Loucy (cell line): ENCODE measurements around the gene XCR1.

ENCODE experiments used
- EZH2phosphoT487 ChIP-seq: fragments of 200-600 bp; IDR thresholded peaks from 2 replicates; pipeline ENCODE4 v1.6.1; 2018; ENCODE audit warnings: antibody characterized with exemption, mild to moderate bottlenecking, moderate library complexity, borderline replicate concordance
- TF ChIP-seq, protein P1 (sequence below): fragments of 200-600 bp; sonication (generic); conservative IDR thresholded peaks from 2 replicates; pipeline ENCODE4 v1.5.1; 2014; ENCODE audit warnings: mild to moderate bottlenecking, antibody characterized with exemption, low read length

DNA sequence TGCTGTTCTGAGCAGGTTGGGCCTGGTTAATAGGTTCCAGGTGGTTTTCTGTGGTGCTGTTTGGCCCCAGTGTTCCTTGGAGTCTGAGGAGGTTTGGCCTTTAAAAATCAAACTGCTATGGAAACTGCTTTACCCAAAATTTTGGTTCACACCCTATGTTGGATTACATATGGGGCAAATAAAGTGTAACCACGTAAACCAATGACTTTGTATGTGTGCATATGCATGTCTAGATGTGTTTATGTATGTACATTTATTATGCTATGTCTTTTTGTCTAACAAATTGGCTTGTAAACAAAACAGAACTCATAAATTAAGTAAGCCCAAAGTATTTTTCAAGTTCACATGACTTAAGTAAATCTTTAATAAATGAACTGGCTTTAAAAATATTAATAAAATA is 8.9 kb upstream of the XCR1 start:
- TF ChIP-seq, protein P1, sequence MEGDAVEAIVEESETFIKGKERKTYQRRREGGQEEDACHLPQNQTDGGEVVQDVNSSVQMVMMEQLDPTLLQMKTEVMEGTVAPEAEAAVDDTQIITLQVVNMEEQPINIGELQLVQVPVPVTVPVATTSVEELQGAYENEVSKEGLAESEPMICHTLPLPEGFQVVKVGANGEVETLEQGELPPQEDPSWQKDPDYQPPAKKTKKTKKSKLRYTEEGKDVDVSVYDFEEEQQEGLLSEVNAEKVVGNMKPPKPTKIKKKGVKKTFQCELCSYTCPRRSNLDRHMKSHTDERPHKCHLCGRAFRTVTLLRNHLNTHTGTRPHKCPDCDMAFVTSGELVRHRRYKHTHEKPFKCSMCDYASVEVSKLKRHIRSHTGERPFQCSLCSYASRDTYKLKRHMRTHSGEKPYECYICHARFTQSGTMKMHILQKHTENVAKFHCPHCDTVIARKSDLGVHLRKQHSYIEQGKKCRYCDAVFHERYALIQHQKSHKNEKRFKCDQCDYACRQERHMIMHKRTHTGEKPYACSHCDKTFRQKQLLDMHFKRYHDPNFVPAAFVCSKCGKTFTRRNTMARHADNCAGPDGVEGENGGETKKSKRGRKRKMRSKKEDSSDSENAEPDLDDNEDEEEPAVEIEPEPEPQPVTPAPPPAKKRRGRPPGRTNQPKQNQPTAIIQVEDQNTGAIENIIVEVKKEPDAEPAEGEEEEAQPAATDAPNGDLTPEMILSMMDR: no peak
- TF ChIP-seq EZH2phosphoT487: no peak
